GM23338 (cell line): ENCODE results near the gene RAD51AP1. TPM values are rescaled to one million over a fixed set of nuclear protein-coding genes. Genes with fewer than 3 reads are reported as not detected.

Experiments used
- ATAC-seq: fragments of 200-7000 bp; cut with Tn5 transposase; 3 replicates; pipeline ENCODE4 v1.9.1; 2020
- DNase-seq: peaks from one replicate; pipeline ENCODE4 v3.0.0-alpha.2; 2015; ENCODE audit warnings: low spot score
- H2AFZ ChIP-seq: fragments of 200-600 bp; sonication (generic); 2 replicates; pipeline ENCODE4 v1.8.0; 2016; ENCODE audit warnings: antibody characterized with exemption, mild to moderate bottlenecking, moderate library complexity
- H3F3A ChIP-seq: fragments of 200-600 bp; sonication (generic); replicated peaks from 2 replicates; pipeline ENCODE4 v1.8.0; 2017; ENCODE audit warnings: antibody characterized with exemption, mixed run types, low read depth
- H3K27ac ChIP-seq: fragments of 200-600 bp; sonication (generic); 2 replicates; pipeline ENCODE4 v1.6.1; 2016; ENCODE audit warnings: low read depth
- H3K27me3 ChIP-seq: fragments of 200-600 bp; sonication (generic); 2 replicates; pipeline ENCODE4 v1.8.0; 2016; ENCODE audit warnings: mild to moderate bottlenecking, mixed run types, moderate library complexity; ENCODE audit not compliant: insufficient read depth
- H3K36me3 ChIP-seq: fragments of 200-600 bp; sonication (generic); 2 replicates; pipeline ENCODE4 v1.8.0; 2016; ENCODE audit warnings: mild to moderate bottlenecking; ENCODE audit not compliant: insufficient read depth
- H3K4me1 ChIP-seq: fragments of 200-600 bp; sonication (generic); 2 replicates; pipeline ENCODE4 v1.8.0; 2016; ENCODE audit warnings: mild to moderate bottlenecking, moderate library complexity; ENCODE audit not compliant: insufficient read depth
- H3K4me2 ChIP-seq: fragments of 200-600 bp; sonication (generic); 2 replicates; pipeline ENCODE4 v1.7.1; 2017; ENCODE audit warnings: mixed run types
- H3K4me3 ChIP-seq: fragments of 200-600 bp; sonication (generic); 2 replicates; pipeline ENCODE4 v1.6.1; 2016; ENCODE audit warnings: mixed run types
- H3K79me2 ChIP-seq: fragments of 200-600 bp; sonication (generic); replicated peaks from 2 replicates; pipeline ENCODE4 v1.8.0; 2017; ENCODE audit warnings: mild to moderate bottlenecking; ENCODE audit not compliant: insufficient read depth
- H3K9me2 ChIP-seq: fragments of 200-600 bp; sonication (generic); 2 replicates; pipeline ENCODE4 v1.8.0; 2017; ENCODE audit not compliant: insufficient read depth
- H4K20me1 ChIP-seq: fragments of 200-600 bp; sonication (generic); replicated peaks from 2 replicates; pipeline ENCODE4 v1.8.0; 2017; ENCODE audit warnings: mild to moderate bottlenecking; ENCODE audit not compliant: insufficient read depth
- H3K27ac Mint-ChIP-seq: 2 replicates; pipeline ENCODE4 v1.8.0; 2020; ENCODE audit warnings: inconsistent platforms, mild to moderate bottlenecking, moderate library complexity, mixed read lengths
- H3K27me3 Mint-ChIP-seq: 3 replicates; pipeline ENCODE4 v1.8.0; 2022; ENCODE audit warnings: low read depth, mild to moderate bottlenecking, moderate library complexity, mixed read lengths, inconsistent platforms; ENCODE audit not compliant: insufficient read depth, poor library complexity
- H3K36me3 Mint-ChIP-seq: 3 replicates; pipeline ENCODE4 v1.8.0; 2021; ENCODE audit warnings: low read depth, mild to moderate bottlenecking, inconsistent platforms, moderate library complexity, mixed read lengths
- H3K4me1 Mint-ChIP-seq: 3 replicates; pipeline ENCODE4 v1.8.0; 2020; ENCODE audit warnings: mild to moderate bottlenecking, inconsistent platforms, mixed read lengths
- H3K4me3 Mint-ChIP-seq: 3 replicates; pipeline ENCODE4 v1.8.0; 2021; ENCODE audit warnings: moderate library complexity, mild to moderate bottlenecking, inconsistent platforms, mixed read lengths
- H3K9me3 Mint-ChIP-seq: 3 replicates; pipeline ENCODE4 v1.8.0; 2020; ENCODE audit warnings: moderate library complexity, mild to moderate bottlenecking, inconsistent platforms, mixed read lengths
- CREB1 ChIP-seq: fragments of 250-450 bp; sonication (Bioruptor Pico); IDR thresholded peaks from 2 replicates; pipeline ENCODE4 v1.5.0; 2020; ENCODE audit warnings: low read depth, mild to moderate bottlenecking, moderate library complexity
- CTCF ChIP-seq, 2 experiments: fragments of 200-600 bp in 1 of 2; sonication (generic) in 1 of 2; conservative IDR thresholded peaks; 2 replicates each; pipeline versions ENCODE4 v1.5.1 to v1.6.1; 2016 to 2017; ENCODE audit warnings: antibody characterized with exemption in 2 of 2, low read depth in 2 of 2, mild to moderate bottlenecking in 2 of 2, moderate library complexity in 1 of 2
- ETS1 ChIP-seq: IDR thresholded peaks from 2 replicates; pipeline ENCODE4 v1.6.1; 2016; ENCODE audit warnings: antibody characterized with exemption
- EZH2 ChIP-seq: fragments of 200-600 bp; sonication (generic); IDR thresholded peaks from one replicate; pipeline ENCODE4 v1.8.0; 2017; ENCODE audit warnings: antibody characterized with exemption, mild to moderate bottlenecking, low read depth; ENCODE audit not compliant: unreplicated experiment
- EZH2phosphoT487 ChIP-seq: fragments of 200-600 bp; sonication (generic); IDR thresholded peaks from one replicate; pipeline ENCODE4 v1.8.1; 2018; ENCODE audit warnings: antibody characterized with exemption; ENCODE audit not compliant: unreplicated experiment
- JUNB ChIP-seq: IDR thresholded peaks from one replicate; pipeline ENCODE4 v1.6.1; 2016; ENCODE audit warnings: antibody characterized with exemption; ENCODE audit not compliant: unreplicated experiment
- NANOG ChIP-seq: IDR thresholded peaks from 2 replicates; pipeline ENCODE4 v1.6.1; 2016; ENCODE audit warnings: antibody characterized with exemption, borderline replicate concordance
- POLR2AphosphoS5 ChIP-seq: IDR thresholded peaks from 2 replicates; pipeline ENCODE4 v1.6.1; 2016; ENCODE audit warnings: antibody characterized with exemption, low read depth
- REST ChIP-seq: IDR thresholded peaks from one replicate; pipeline ENCODE4 v1.6.1; 2018; ENCODE audit warnings: antibody characterized with exemption; ENCODE audit not compliant: unreplicated experiment
- STAT1 ChIP-seq: IDR thresholded peaks from one replicate; pipeline ENCODE4 v1.6.1; 2016; ENCODE audit warnings: antibody characterized with exemption; ENCODE audit not compliant: unreplicated experiment
- ZNF114 ChIP-seq: fragments of 250-450 bp; sonication (Bioruptor Pico); IDR thresholded peaks from 2 replicates; pipeline ENCODE4 v1.5.0; 2020; ENCODE audit warnings: mild to moderate bottlenecking, moderate library complexity
- ZNF331 ChIP-seq: fragments of 250-450 bp; sonication (Bioruptor Pico); IDR thresholded peaks from 2 replicates; pipeline ENCODE4 v1.5.0; 2020; ENCODE audit warnings: low read depth, mild to moderate bottlenecking, moderate library complexity
- ZNF462 ChIP-seq: fragments of 250-450 bp; sonication (Bioruptor Pico); IDR thresholded peaks from 2 replicates; pipeline ENCODE4 v1.5.0; 2020; ENCODE audit warnings: mild to moderate bottlenecking, moderate library complexity
- polyA plus RNA-seq: library from polyadenylated mRNA; unstranded; fragments of >200 nt; fragmentation: Nextera tagmentation; extraction: Ambion mirVana; gene quantifications from 2 replicates; pipeline ENCODE4 v1.2.1, GENCODE V29; 2016
- total RNA-seq: library from RNA; depleted of rRNA; stranded (reverse); fragments of >200 nt; shearing (Covaris generic); gene quantifications from 2 replicates; pipeline ENCODE4 v1.2.3, GENCODE V29; 2014

Gene RAD51AP1
- total and polyA plus RNA-seq, 2 experiments from 2014 or later: 75.2 to 119 TPM

GRCh38 chr12:4556735-4557530 lies 18.2 kb downstream of the RAD51AP1 start:
- no peak overlapping the region for H3K4me3 ChIP-seq
- H3K9me3 Mint-ChIP-seq: no peaks in the 10 kb centered on the region
- DNase-seq (no peak), ATAC-seq (no peak)
- no peaks in the 10 kb centered on the region for H3K27me3 Mint-ChIP-seq
- H3K27ac Mint-ChIP-seq: no peak overlapping the region
- no peak overlapping the region for H3K4me3 Mint-ChIP-seq
- no peak for TF ChIP-seq EZH2
- TF ChIP-seq CREB1: no peak
- TF ChIP-seq EZH2phosphoT487: no peak
- no peak for TF ChIP-seq ZNF331 (CRISPR knock-in tag)
- TF ChIP-seq STAT1: no peak
- TF ChIP-seq JUNB: no peak
- no peak for TF ChIP-seq ZNF462 (CRISPR knock-in tag)
- no peak for TF ChIP-seq POLR2AphosphoS5
- no peak for TF ChIP-seq CTCF (conservative IDR thresholded peaks at IDR 0.05; ENCODE audit: low read depth in 2 of 2)
- no peak for TF ChIP-seq ZNF114 (CRISPR knock-in tag)
- no peak for TF ChIP-seq REST
- TF ChIP-seq ETS1: no peak
- TF ChIP-seq NANOG: no peak
- no peaks in the 10 kb centered on the region for H3K4me1 ChIP-seq
- no peaks in the 10 kb centered on the region for H3F3A ChIP-seq
- peaks cover 4% of the 10 kb centered on the region; the same call in 2 of the 3 replicates for H3K4me1 Mint-ChIP-seq
- H2AFZ ChIP-seq: no peak overlapping the region
- no peaks in the 10 kb centered on the region for H3K27me3 ChIP-seq
- H3K4me2 ChIP-seq: no peak overlapping the region
- no peaks in the 10 kb centered on the region for H3K9me2 ChIP-seq
- H3K36me3 ChIP-seq: peaks cover 22% of the 10 kb centered on the region; the same call in 1 of the 2 replicates
- no peaks in the 10 kb centered on the region for H3K79me2 ChIP-seq
- 0 out of 2 replicates have a peak, but pooled peaks cover 3% of the 10 kb centered on the region for H4K20me1 ChIP-seq
- H3K27ac ChIP-seq: no peak overlapping the region
- peaks cover 14% of the 10 kb centered on the region; the same call in 2 of the 3 replicates for H3K36me3 Mint-ChIP-seq
